CD4-positive, alpha-beta T cell treated with Interleukin-2 at 100 ng/mL for 4 hours (primary cell): Measurements from ENCODE around the gene ADAMTS17.
A peak's percentile ranks its signal among the peaks of the same experiment; 100 is the strongest.

Experiments used
- DNase-seq: peaks from one replicate; pipeline ENCODE4 v3.0.0-alpha.2; 2020; ENCODE audit warnings: low spot score

Gene ADAMTS17, protein sequence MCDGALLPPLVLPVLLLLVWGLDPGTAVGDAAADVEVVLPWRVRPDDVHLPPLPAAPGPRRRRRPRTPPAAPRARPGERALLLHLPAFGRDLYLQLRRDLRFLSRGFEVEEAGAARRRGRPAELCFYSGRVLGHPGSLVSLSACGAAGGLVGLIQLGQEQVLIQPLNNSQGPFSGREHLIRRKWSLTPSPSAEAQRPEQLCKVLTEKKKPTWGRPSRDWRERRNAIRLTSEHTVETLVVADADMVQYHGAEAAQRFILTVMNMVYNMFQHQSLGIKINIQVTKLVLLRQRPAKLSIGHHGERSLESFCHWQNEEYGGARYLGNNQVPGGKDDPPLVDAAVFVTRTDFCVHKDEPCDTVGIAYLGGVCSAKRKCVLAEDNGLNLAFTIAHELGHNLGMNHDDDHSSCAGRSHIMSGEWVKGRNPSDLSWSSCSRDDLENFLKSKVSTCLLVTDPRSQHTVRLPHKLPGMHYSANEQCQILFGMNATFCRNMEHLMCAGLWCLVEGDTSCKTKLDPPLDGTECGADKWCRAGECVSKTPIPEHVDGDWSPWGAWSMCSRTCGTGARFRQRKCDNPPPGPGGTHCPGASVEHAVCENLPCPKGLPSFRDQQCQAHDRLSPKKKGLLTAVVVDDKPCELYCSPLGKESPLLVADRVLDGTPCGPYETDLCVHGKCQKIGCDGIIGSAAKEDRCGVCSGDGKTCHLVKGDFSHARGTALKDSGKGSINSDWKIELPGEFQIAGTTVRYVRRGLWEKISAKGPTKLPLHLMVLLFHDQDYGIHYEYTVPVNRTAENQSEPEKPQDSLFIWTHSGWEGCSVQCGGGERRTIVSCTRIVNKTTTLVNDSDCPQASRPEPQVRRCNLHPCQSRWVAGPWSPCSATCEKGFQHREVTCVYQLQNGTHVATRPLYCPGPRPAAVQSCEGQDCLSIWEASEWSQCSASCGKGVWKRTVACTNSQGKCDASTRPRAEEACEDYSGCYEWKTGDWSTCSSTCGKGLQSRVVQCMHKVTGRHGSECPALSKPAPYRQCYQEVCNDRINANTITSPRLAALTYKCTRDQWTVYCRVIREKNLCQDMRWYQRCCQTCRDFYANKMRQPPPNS

DNA sequence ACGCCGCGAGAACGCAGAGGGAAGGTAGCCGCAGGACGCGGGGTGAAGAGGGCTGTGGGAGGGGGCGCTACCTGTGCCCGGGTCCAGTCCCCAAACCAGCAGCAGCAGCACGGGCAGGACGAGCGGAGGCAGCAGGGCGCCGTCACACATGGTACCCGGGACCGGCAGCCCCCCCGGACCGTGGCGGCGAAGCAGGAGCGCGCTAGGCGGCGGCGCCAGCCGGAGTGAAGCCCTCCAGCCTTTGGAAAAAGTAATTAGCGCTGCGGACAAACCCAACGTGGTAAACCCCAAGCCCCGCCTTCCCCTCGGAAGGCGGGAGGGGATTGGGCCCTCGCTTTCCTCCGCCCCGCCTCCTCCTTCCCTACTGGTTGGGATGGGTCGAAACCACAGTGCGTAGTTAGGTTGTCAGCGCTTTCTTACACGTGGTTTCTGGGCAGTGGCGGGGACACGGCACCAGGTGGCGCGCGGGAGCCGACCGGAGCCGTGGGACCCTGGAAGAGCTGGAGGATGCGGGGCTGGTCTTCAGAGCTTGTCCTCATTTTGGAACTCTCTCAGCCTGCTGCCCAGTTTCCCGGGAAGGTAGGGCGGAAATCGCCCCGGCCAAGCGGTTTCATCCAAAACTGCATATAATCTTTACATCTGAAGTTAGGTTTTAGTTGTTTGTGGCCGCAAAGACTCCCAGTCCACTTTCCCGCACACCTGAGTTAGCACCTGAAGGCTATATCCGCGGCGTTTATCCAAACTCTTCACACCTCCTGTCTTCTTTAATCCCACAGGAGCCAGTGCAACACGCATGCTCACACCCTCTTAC, at the start of gene ADAMTS17:
TSS of gene ADAMTS17 (minus strand) at position 226 of the 811 bp plus-strand sequence. CDS start at position 150, 76 bp downstream.
- peak; percentile 96 for DNase-seq

DNA sequence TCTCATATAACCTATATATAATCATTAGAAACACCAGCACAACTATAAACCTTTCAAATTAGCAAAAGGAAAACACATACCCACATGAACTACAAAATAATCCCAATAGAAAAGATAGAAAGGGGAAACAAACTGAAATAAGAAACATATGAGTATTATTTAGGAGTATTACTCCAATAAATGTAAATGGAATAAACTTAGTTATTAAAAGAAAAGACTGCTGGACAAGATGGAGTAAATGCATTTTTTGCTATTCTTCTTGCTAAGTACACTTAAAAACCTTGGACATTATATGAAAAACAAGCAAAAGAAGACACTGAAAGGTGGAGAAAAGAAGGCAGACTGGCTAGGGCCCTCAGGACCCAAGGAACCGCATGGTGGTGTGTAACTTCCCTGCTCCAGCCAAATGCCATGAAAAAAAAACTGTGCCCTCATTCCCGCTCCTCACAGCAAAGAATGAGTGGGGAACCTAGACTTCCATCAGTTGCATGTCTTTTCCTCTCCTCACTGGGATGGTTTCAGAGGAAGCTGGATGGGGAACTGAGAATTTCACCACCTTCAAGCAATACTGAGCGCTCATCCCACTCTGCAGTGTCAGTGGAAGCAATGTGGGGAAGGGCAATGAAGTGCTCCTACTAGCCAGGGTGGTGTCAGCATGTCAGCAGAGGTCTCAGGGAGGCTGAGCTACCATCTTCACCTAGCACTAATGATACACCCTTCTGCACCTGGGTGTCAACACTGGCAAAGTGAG, 43.7 kb upstream of the ADAMTS17 start:
- DNase-seq: no peak

GRCh38 chr15:100384108-100384410, 42.3 kb upstream of the ADAMTS17 start:
- no peak for DNase-seq

GRCh38 chr15:100383302-100384107, 41.7 kb upstream of the ADAMTS17 start:
- DNase-seq: peak; percentile 35

DNA sequence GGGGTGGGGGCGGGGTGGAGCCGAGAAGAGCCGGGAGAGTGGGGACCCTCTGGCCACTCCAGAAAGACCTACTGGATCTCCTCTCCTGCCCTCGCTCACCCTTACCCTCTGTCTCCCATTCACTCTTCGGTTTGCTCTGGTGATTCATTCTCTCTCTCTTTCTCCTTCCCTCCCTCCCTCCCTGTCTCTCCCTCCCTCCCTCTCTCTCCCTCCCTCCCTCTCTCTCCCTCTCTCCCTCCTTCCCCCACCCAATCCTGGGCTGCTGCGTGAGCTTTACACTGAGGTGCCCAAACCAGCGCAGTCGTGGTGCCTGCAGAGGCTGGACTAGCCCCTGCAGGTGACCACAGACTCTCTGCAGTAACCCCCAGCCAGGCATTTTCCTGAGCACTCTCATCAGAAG, 32.2 kb upstream of the ADAMTS17 start:
- no peak for DNase-seq

GRCh38 chr15:100373120-100373896, 31.5 kb upstream of the ADAMTS17 start:
- DNase-seq: no peak

- no peak for DNase-seq
These were observed 31.0 kb upstream of the ADAMTS17 start for GRCh38 chr15:100372739-100373119.

DNA sequence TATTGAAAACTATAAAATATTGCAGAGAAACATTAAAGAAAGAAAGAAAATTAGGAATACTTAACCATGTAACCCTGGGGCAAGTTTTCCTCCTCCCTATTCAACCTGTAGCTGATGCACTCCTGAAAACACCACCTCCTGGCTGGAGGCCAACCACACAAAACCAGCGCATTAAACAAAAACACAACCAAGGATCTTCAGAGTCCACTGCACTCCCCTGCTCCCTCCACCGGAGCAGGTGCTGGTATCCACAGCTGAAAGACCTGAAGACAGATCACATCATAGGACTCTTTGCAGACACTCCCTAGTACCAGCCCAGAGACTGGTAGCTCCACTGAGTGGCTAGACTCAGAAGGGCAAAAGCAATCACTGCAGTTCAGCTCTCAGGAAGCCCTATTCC, 13.6 kb upstream of the ADAMTS17 start:
- DNase-seq: no peak

DNA sequence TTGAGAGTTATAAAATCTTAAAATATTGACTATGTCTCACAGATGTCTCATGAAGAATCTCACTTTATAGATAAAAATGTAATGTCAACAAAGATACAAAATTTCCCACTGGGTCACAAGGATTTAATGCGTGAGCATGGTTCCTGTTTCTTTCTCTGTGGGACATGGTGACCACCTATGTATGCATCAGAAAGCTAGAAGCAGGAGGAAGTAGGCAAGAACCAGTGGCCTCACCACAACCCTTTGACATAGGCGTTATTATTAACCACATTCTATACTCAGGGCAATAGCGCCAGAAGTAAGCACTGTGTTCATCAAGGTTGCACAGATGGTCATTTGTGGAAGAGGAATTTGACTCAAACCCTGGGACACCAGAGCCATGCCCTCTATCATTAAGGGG, 11.7 kb upstream of the ADAMTS17 start:
- DNase-seq: no peak

DNA sequence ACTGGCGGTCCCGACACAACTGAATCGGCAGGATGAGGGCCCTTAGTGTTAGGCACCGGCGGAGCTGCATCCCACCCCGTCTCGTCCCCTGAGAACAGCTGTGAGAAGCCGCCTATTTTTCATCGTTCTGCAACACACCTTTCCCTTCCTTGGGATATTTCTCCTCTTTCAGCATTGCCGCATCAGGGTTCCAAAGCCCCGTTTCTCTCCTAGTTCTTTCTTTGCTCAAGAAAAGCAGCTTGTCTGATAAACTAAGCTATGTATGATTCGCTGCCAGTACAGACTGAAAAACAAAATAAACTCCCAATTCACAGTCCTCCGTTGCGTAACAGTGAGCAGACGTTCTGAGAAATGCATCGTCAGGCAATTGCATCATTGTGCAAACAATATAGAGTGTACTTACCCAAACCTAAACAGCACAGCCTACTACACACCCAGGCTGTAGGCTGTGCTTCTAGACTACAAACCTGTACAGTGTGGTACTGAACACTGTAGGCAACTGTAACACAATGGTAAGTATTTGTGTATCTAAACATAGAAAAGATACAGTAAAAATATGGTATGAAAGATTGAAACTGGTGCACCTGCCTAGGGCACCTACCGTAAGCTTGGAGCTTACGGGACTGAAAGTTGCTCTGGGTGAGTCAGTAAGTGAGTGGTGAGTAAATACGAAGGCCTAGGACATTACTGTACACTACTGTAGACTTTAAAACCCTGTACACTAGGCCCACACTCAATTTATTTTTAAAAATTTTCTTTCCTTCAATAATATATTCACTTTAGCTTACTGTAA, 8.9 kb upstream of the ADAMTS17 start:
- no peak for DNase-seq

DNA sequence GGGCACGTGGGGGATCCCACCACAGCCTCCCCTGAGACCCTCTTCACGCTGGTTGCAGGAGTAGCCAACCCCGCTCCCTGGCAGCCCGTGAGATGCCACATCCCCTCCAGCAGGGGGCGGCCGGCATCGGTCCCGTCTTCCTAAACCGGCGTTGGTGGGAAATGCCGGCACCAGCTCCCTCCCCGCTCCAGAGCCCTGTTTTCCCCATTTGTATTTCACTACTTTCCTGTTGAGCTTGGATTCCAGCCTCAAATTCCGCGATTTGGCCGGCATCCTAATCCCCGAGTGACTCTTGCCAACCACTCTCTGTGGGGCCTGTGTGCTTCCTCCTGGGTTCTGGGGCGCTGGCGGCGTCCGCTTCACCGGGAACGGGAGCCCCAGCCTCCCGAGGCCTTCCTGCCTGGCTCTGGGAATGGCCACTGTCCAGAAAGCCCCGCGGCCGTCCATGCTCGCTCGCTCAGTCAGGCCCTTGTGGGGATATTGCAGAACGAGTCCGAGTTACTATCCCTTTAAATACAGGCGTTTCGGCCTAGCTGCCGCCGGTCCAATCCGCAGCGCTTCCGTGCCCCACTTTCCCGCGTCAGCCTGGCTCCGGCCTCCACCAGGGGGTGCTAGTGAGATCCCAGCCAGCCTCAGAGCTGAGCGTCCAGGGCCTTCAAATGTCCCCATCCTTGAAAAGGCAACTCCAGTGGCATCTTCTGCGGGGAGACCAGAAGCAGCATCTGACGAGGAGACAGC, 8.1 kb upstream of the ADAMTS17 start:
- DNase-seq: peak; percentile 89

- DNase-seq: no peak
These were observed 7.5 kb upstream of the ADAMTS17 start for GRCh38 chr15:100349321-100349695.

DNA sequence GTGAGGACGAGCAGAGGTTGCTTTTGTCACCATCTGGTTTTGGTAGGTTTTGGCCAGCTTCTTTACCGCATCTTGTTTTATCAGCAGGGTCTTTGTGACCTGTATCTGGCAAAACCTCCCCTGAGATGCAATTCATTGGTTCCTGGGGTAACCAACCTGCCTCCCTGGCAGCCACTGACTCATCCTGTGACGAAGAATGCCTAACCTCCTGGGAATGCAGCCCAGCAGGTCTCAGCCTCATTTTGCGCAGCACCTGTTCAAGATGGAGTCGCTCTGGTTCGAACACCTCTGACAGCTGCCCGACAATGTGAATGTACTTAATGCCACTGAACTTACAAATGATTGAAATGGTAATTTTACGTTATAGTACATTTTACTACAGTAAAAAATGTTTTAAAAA, 6.8 kb upstream of the ADAMTS17 start:
- no peak for DNase-seq

GRCh38 chr15:100346866-100347512, 5.2 kb upstream of the ADAMTS17 start:
- no peak for DNase-seq

- no peak for DNase-seq
These were observed 3.7 kb upstream of the ADAMTS17 start for GRCh38 chr15:100345438-100345837.

DNA sequence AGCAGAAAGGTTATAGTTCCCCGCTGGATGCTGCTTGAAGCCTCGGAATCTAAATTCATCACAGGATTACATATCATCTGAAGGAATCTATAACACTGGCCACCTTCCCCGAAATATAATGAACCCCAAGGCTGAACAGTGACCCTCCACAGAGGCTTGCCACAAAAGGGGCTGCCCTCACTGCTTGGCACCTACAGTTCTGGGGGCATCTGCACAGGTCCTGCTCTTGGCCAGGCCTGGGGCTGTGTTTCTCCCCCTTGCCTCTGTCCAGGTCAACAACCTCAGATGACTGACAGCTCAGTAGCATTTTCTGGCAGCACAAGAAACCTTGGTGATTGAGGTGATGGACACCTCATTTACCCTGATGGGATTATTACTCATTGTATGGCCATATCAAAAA, 1.5 kb upstream of the ADAMTS17 start:
- DNase-seq: no peak

DNA sequence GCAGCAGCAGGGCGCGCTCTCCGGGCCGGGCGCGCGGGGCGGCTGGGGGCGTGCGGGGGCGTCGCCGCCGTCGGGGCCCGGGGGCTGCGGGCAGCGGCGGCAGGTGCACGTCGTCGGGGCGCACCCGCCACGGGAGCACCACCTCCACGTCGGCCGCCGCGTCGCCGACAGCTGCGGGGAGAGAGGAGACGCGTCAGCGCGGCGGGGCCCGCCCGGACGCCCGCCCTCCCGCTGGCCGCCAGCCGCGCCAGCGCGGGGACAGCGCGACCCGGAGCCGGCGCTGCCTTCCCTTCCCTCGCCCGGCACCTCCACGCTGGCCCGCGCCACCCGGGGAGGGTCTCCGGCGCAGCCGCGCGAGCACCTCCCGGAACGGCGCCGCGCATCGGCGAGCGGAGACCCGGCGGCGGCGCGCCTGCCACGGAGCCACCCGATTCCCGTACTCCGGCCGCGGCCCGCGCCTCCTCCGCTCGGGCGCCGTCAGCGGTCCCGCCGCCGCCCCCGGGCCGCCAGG, 481 bp downstream of the ADAMTS17 start:
- DNase-seq: peak; percentile 13
